Right lobe of liver (tissue), 4 donors: ENCODE data around the gene EFCAB7.

Source experiments
- CTCF ChIP-seq, 4 donors: fragments of 200-600 bp in 3 of 4; fragments of 450-650 bp in 1 of 4; IDR thresholded peaks; one replicate each; pipeline versions ENCODE4 v1.5.1 to v1.8.0; 2016 to 2022; ENCODE audit warnings: antibody characterized with exemption in 4 of 4, mild to moderate bottlenecking in 2 of 4
- POLR2A ChIP-seq: fragments of 450-650 bp; IDR thresholded peaks from one replicate; pipeline ENCODE4 v1.6.1; 2017; ENCODE audit warnings: antibody characterized with exemption, mild to moderate bottlenecking
- donor health status: DM: no; HTN: no; CAD: no.
- donor health status: DM: no; HTN: no; CAD: no.
- donor health status: DM: no; HTN: yes; CAD: no.

DNA sequence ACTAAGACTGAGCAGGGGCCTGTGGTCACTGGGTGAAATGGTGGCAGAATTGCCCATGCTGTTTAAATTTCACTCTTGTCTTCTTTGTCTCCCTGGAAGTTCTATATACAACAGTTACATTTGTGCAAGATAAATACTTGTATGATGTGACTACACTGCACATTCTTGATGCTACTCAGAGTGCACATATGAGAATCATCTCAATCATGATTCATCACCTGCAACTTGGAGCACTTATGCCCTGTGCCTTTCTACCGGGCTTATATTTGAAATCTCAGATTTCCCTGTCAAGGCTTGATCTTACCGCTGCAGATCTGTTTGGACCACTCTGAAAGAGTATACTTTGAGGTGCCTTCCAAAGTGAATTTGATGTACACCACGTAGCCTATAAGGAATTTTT lies 80.5 kb downstream of the EFCAB7 start:
- TF ChIP-seq CTCF (IDR thresholded peaks at IDR 0.05) (no peak), POLR2A (no peak)
